DMS 273 treated with DMSO at 0.1 percent for 48 hours (cell line): ENCODE measurements around the gene KDM2B.

ENCODE experiments used
- DNase-seq: peaks from one replicate; lab custom pipeline; 2025; lab: John Stamatoyannopoulos, UW

Gene KDM2B

GRCh38 chr12:121529184-121529583, 51.6 kb downstream of the KDM2B start:
- DNase-seq = no peak

GRCh38 chr12:121525411-121525810, 55.4 kb downstream of the KDM2B start:
- DNase-seq = no peak

GRCh38 chr12:121524196-121524916, 56.5 kb downstream of the KDM2B start:
- DNase-seq = no peak

- no peak for DNase-seq
These were observed 57.1 kb downstream of the KDM2B start for GRCh38 chr12:121523741-121524140.

GRCh38 chr12:121522971-121523370, 57.9 kb downstream of the KDM2B start:
- DNase-seq = no peak

- no peak for DNase-seq
These were observed 60.2 kb downstream of the KDM2B start for GRCh38 chr12:121520586-121521086.

GRCh38 chr12:121520119-121520518, 60.7 kb downstream of the KDM2B start:
- DNase-seq = no peak

- DNase-seq = no peak
These were observed 61.6 kb downstream of the KDM2B start for GRCh38 chr12:121519227-121519626.

GRCh38 chr12:121518656-121519055, 62.2 kb downstream of the KDM2B start:
- DNase-seq = no peak

- no peak for DNase-seq
These were observed 64.3 kb downstream of the KDM2B start for GRCh38 chr12:121516437-121517011.

- DNase-seq = no peak
These were observed 65.2 kb downstream of the KDM2B start for GRCh38 chr12:121515615-121516014.

GRCh38 chr12:121514184-121514742, 66.6 kb downstream of the KDM2B start:
- DNase-seq = no peak

GRCh38 chr12:121513464-121514183, 67.2 kb downstream of the KDM2B start:
- no peak for DNase-seq

- no peak for DNase-seq
These were observed 68.3 kb downstream of the KDM2B start for GRCh38 chr12:121512561-121512960.

GRCh38 chr12:121511916-121512315, 68.9 kb downstream of the KDM2B start:
- DNase-seq = no peak

- no peak for DNase-seq
These were observed 71.5 kb downstream of the KDM2B start for GRCh38 chr12:121509339-121509738.

- DNase-seq = no peak
These were observed 72.3 kb downstream of the KDM2B start for GRCh38 chr12:121508533-121508932.

GRCh38 chr12:121507984-121508383, 72.8 kb downstream of the KDM2B start:
- no peak for DNase-seq

GRCh38 chr12:121507245-121507644, 73.6 kb downstream of the KDM2B start:
- no peak for DNase-seq

GRCh38 chr12:121505513-121505912, 75.3 kb downstream of the KDM2B start:
- DNase-seq = no peak

- no peak for DNase-seq
These were observed 76.3 kb downstream of the KDM2B start for GRCh38 chr12:121504505-121504904.

GRCh38 chr12:121503395-121503794, 77.4 kb downstream of the KDM2B start:
- DNase-seq = no peak

- no peak for DNase-seq
These were observed 78.9 kb downstream of the KDM2B start for GRCh38 chr12:121501946-121502345.
